HG02763 (cell line): ENCODE results near the gene RETREG1.

ENCODE experiments used
- ATAC-seq: cut with Tn5 transposase; IDR thresholded peaks from one replicate; pipeline ENCODE4 v1.9.1; 2021; ENCODE audit warnings: mild to moderate bottlenecking, moderate library complexity; ENCODE audit not compliant: unreplicated experiment

RETREG1 gene

GRCh38 chr5:16586556-16586955 is 30.2 kb downstream of the RETREG1 start:
- no peak for ATAC-seq

DNA sequence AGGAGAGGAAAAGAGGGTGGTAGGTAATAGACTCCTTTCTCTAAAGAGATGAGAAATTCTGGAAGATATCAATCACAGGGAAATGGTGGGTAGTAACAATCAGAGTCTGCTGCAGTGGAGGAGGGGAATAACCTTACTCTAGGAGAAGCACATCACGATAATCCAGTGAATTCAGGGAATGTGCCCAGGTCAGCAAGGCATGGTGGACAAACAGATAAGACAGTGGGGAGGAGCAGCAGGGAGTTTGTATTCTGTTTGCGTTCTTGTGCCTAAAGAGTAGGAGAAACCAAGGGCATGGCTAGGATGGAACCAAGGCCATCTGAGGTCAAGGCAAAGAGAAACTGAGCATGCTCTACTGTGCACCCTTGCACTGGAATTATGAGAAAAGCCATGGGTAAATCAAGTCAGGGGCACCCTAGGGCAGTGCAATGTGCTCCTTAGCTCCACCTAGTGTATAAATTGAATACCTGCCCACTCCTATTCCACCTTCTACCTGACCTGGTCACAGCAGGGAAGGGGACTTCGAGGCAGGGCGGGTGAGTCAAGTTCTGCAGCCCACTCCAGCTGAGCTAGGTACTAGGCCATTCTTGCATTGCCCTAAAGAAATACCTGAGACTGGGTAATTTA is 31.6 kb downstream of the RETREG1 start:
- ATAC-seq = no peak

- ATAC-seq = no peak
Measured at GRCh38 chr5:16582081-16582480, 34.7 kb downstream of the RETREG1 start.

GRCh38 chr5:16580382-16580781 is 36.4 kb downstream of the RETREG1 start:
- ATAC-seq = no peak

- no peak for ATAC-seq
Measured at GRCh38 chr5:16579142-16579847, 37.5 kb downstream of the RETREG1 start.

- no peak for ATAC-seq
Measured at GRCh38 chr5:16578474-16578883, 38.3 kb downstream of the RETREG1 start.

DNA sequence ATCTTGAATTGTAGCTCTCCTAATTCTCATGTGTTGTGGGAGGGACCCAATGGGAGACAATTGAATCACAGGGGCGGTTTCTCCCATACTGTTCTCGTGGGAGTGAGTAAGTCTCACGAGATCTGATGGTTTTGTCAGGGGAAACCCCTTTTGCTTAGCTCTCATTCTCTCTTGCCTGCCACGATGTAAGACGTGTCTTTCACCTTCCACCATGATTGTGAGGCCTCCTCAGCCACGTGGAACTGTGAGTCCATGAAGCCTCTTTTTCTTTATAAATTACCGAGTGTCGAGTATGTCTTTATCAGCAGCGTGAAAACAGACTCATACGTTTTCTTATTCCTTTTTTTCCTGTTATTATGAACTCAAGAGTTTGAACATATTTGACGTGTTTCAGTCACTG is 39.1 kb downstream of the RETREG1 start:
- ATAC-seq = no peak

- no peak for ATAC-seq
Measured at GRCh38 chr5:16574789-16575721, 41.7 kb downstream of the RETREG1 start.

DNA sequence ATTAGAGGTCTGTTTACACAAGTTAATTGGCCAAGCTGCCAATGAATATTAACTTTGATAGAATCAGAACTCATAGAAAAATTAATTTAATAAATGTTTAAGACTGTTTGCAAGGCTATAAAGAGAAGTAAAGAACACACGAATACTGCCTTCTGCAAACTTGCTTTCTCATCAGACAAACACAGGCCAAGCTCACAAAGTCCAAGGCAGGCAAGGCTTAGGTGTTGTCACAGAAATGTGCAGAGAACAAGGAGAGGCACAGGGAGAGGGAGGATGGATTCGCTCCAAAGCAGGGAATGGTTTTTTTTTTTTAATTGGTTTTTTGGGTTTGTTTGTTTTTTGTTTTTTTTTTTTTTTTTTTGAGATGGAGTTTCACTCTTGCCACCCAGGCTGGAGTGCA is 43.4 kb downstream of the RETREG1 start:
- ATAC-seq = no peak

GRCh38 chr5:16572289-16573015 is 44.3 kb downstream of the RETREG1 start:
- ATAC-seq = no peak

DNA sequence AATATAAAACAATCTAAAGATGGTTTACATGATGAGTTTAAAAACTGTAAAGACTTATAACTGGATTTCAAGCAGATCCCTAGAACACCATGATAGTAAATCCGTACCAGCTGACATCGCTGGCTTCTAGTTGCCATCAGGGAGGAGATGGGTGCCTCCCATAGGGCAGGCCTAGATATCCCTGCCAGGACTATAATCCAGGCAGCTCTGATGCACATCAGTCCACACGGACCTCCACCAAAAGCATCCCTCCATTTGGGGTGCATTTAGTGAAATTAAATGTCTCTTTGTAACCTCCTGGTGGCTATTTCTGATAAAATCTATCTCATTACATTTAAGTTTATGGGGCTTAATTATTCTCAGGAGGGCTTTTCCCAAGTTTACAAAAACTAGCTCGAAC is 45.8 kb downstream of the RETREG1 start:
- no peak for ATAC-seq

DNA sequence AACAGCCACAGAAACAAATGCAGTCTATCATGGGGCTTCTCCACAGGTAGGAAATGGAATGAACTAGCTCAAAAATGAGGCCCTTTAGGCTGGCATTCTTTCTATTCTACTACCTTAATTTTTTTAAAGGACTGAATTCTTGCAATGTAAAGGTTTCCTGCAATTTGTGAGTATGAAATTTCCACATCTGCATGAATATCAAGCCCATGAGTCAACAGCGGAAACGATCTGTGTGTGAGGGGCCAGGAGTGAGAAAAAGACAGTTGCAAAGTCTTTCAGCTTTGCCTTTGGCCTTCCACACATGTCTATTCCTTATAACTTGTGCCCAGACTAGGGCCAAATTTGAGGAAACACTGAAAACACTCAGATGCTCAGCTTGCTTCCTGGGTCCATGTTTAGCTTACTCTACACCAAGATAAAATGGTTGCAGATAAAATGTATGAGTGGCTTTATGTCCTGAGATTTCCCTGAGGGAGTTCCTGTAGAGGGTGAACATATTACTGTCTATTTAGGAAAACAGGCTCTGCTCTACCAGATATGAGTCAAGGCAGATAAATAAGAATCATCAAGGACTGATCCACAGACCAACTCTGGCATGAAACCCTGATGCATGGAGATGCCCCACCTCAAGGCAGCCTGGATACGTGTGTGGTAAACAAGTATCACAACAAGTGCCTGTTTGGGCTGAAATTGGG is 46.5 kb downstream of the RETREG1 start:
- ATAC-seq = no peak

- ATAC-seq = no peak
Measured at GRCh38 chr5:16568875-16569580, 47.8 kb downstream of the RETREG1 start.

GRCh38 chr5:16567365-16567764 is 49.4 kb downstream of the RETREG1 start:
- no peak for ATAC-seq

- no peak for ATAC-seq
Measured at GRCh38 chr5:16565118-16565517, 51.7 kb downstream of the RETREG1 start.

DNA sequence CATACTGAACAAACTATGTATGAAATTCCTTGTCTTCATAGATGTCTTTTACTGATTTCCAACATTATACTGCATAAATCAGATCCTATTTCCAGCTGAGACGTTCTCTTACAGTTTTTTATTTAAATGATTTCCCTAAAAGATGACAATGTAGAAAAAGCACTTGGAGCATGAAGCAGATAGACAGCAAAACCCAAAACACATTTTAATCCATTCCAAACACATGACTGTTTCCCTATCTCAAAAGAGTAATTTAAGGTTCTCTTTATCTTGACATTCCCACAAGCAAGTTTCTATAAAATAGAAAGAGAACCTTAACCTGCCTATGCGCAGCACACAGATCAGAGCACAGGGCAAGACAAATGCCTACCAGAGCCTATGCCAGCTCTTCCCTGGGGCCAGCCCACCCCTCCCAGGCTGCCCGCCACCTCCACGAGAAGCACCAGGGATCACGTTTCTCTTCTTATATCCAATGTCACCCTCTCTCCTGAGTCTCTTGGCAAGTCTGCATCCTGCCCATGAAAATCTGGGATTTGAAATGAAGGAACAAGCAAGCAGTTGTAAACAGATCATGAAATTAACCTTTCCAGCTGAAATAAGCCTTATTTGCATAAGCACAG is 52.4 kb downstream of the RETREG1 start:
- ATAC-seq = no peak

DNA sequence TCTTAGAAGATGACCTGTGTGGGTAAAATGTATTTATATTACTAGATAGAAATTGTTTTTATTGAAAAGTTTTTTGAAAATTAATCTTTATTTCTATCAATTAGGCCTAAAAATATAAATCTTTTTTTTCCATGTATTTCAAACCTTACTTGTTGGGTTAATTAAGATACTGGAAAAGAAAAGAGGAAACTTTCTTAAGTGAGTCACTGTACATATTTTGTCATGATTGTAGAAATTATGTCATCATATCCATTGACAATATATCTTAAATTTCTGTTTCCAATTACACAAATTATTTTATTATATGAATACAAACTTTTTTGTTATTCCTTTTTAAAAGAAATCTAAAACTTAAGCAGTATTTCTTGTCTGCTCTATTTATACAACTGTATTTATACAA is 53.1 kb downstream of the RETREG1 start:
- ATAC-seq = no peak

GRCh38 chr5:16561660-16562059 is 55.1 kb downstream of the RETREG1 start:
- ATAC-seq = peak; percentile 73

DNA sequence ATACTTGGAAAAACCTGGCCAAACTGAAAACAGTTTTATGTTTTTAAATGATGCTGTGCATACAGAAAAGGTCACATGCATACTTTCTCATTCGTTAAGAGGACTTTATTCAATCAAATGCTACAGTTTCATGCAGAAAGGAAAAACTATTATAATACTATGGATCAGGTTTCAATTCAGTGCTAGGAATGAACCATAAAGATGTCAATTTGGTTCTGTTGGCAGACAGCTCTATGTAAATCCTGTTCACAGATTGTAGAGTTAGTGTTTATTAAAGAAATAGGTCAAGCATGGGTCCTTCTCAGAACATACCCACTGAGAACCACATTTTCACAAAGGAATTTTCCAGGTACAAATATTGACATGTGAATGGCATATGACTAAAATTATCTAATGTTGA is 57.1 kb downstream of the RETREG1 start:
- no peak for ATAC-seq
